ENCODE results near the gene BANF2.

DNA sequence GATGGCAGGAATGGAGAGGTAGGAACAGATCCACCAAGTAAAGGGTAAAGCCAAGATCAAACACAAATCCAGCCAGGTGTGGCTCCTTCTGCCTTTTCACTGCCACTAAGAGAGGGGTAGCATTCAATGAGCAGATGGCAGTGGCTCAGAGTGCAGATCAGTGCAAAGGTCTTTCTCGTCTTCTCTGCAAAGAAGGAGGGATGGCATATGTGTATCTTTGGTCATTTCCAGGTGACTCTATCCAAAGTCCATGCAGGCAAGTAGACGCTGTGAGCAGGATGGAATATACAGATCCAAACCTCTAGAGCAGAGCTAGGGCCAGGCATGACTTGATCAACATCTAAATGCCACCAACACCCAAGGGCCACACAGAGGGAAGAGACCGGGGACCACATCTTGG is 6.9 kb downstream of the BANF2 start:
- TF ChIP-seq USF2 (IDR thresholded peaks at IDR 0.05; ENCODE audit: borderline replicate concordance, low read depth, low read length), result no peak
- TF ChIP-seq, protein P1, sequence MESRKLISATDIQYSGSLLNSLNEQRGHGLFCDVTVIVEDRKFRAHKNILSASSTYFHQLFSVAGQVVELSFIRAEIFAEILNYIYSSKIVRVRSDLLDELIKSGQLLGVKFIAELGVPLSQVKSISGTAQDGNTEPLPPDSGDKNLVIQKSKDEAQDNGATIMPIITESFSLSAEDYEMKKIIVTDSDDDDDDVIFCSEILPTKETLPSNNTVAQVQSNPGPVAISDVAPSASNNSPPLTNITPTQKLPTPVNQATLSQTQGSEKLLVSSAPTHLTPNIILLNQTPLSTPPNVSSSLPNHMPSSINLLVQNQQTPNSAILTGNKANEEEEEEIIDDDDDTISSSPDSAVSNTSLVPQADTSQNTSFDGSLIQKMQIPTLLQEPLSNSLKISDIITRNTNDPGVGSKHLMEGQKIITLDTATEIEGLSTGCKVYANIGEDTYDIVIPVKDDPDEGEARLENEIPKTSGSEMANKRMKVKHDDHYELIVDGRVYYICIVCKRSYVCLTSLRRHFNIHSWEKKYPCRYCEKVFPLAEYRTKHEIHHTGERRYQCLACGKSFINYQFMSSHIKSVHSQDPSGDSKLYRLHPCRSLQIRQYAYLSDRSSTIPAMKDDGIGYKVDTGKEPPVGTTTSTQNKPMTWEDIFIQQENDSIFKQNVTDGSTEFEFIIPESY (IDR thresholded peaks at IDR 0.05; ENCODE audit: borderline replicate concordance, low read depth), result no peak
- TF ChIP-seq, protein P2, sequence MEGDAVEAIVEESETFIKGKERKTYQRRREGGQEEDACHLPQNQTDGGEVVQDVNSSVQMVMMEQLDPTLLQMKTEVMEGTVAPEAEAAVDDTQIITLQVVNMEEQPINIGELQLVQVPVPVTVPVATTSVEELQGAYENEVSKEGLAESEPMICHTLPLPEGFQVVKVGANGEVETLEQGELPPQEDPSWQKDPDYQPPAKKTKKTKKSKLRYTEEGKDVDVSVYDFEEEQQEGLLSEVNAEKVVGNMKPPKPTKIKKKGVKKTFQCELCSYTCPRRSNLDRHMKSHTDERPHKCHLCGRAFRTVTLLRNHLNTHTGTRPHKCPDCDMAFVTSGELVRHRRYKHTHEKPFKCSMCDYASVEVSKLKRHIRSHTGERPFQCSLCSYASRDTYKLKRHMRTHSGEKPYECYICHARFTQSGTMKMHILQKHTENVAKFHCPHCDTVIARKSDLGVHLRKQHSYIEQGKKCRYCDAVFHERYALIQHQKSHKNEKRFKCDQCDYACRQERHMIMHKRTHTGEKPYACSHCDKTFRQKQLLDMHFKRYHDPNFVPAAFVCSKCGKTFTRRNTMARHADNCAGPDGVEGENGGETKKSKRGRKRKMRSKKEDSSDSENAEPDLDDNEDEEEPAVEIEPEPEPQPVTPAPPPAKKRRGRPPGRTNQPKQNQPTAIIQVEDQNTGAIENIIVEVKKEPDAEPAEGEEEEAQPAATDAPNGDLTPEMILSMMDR (IDR thresholded peaks at IDR 0.05), result no peak
